ENCODE results near the gene BPIFB2.

BPIFB2 gene

GRCh38 chr20:32967961-32968457, 39.5 kb upstream of the BPIFB2 start:
- in situ Hi-C loops (cut with HindIII; ENCODE audit: low sequenced_read_pairs): no loop called here
- no peak for TF ChIP-seq CTCF (IDR thresholded peaks at IDR 0.05; ENCODE audit: low read depth, low read length, missing control alignments)
- DNase-seq (ENCODE audit: low read depth): no peak
- H3K4me3 ChIP-seq (ENCODE audit: low read depth, low read length): no peak overlapping the region

GRCh38 chr20:32968478-32969241, 38.8 kb upstream of the BPIFB2 start:
- no peak overlapping the region for H3K4me3 ChIP-seq (ENCODE audit: low read depth, low read length)
- no peak for TF ChIP-seq CTCF (IDR thresholded peaks at IDR 0.05; ENCODE audit: low read depth, low read length, missing control alignments)
- in situ Hi-C loops (cut with HindIII; ENCODE audit: low sequenced_read_pairs): no loop called here
- no peak for DNase-seq (ENCODE audit: low read depth)

GRCh38 chr20:32969356-32970114, 38.0 kb upstream of the BPIFB2 start:
- in situ Hi-C loops (cut with HindIII; ENCODE audit: low sequenced_read_pairs): no loop called here
- no peak for TF ChIP-seq CTCF (IDR thresholded peaks at IDR 0.05; ENCODE audit: low read depth, low read length, missing control alignments)
- no peak for DNase-seq (ENCODE audit: low read depth)
- no peak overlapping the region for H3K4me3 ChIP-seq (ENCODE audit: low read depth, low read length)

- no peak for DNase-seq (ENCODE audit: low read depth)
- in situ Hi-C loops (cut with HindIII; ENCODE audit: low sequenced_read_pairs): no loop called here
- H3K4me3 ChIP-seq (ENCODE audit: low read depth, low read length): no peak overlapping the region
- no peak for TF ChIP-seq CTCF (IDR thresholded peaks at IDR 0.05; ENCODE audit: low read depth, low read length, missing control alignments)
Measured at GRCh38 chr20:32970115-32970972, 37.2 kb upstream of the BPIFB2 start.

GRCh38 chr20:32970973-32971300, 36.6 kb upstream of the BPIFB2 start:
- no peak overlapping the region for H3K4me3 ChIP-seq (ENCODE audit: low read depth, low read length)
- in situ Hi-C loops (cut with HindIII; ENCODE audit: low sequenced_read_pairs): no loop called here
- TF ChIP-seq CTCF (IDR thresholded peaks at IDR 0.05; ENCODE audit: low read depth, low read length, missing control alignments): no peak
- no peak for DNase-seq (ENCODE audit: low read depth)

- no peak overlapping the region for H3K4me3 ChIP-seq (ENCODE audit: low read depth, low read length)
- no peak for TF ChIP-seq CTCF (IDR thresholded peaks at IDR 0.05; ENCODE audit: low read depth, low read length, missing control alignments)
- in situ Hi-C loops (cut with HindIII; ENCODE audit: low sequenced_read_pairs): no loop called here
- no peak for DNase-seq (ENCODE audit: low read depth)
Measured at GRCh38 chr20:32971703-32972161, 35.8 kb upstream of the BPIFB2 start.
